Loucy (cell line): ENCODE results near the gene RAD9A.

Experiments
- H2AFZ ChIP-seq: fragments of 200-600 bp; sonication (generic); 2 replicates; pipeline ENCODE4 v1.6.0; 2016; ENCODE audit warnings: antibody characterized with exemption, mild to moderate bottlenecking, low read length, moderate library complexity
- H3F3A ChIP-seq: fragments of 200-600 bp; 2 replicates; pipeline ENCODE4 v1.6.0; 2016; ENCODE audit warnings: antibody characterized with exemption, low read depth, mild to moderate bottlenecking
- H3K27me3 ChIP-seq: fragments of 200-600 bp; sonication (generic); 2 replicates; pipeline ENCODE4 v1.6.1; 2014; ENCODE audit warnings: low read length, mild to moderate bottlenecking; ENCODE audit not compliant: insufficient read depth, poor library complexity, severe bottlenecking
- H3K36me3 ChIP-seq: fragments of 200-600 bp; sonication (generic); 2 replicates; pipeline ENCODE4 v1.6.1; 2016; ENCODE audit warnings: low read length; ENCODE audit not compliant: insufficient read depth
- H3K4me1 ChIP-seq: fragments of 200-600 bp; sonication (generic); 2 replicates; pipeline ENCODE4 v1.5.1; 2014; ENCODE audit warnings: low read length, mild to moderate bottlenecking; ENCODE audit not compliant: insufficient read depth, poor library complexity, severe bottlenecking
- H3K4me2 ChIP-seq: fragments of 200-600 bp; sonication (generic); 2 replicates; pipeline ENCODE4 v1.6.0; 2014; ENCODE audit warnings: antibody characterized with exemption, low read length, low read depth, mild to moderate bottlenecking; ENCODE audit not compliant: poor library complexity, severe bottlenecking
- H3K4me3 ChIP-seq: fragments of 200-600 bp; sonication (generic); 2 replicates; pipeline ENCODE4 v1.5.1; 2014; ENCODE audit warnings: low read length, mild to moderate bottlenecking, mixed read lengths; ENCODE audit not compliant: poor library complexity, severe bottlenecking
- H3K79me2 ChIP-seq: fragments of 200-600 bp; sonication (generic); 2 replicates; pipeline ENCODE4 v1.6.1; 2014; ENCODE audit warnings: low read length; ENCODE audit not compliant: insufficient read depth
- H3K9ac ChIP-seq: fragments of 200-600 bp; sonication (generic); 2 replicates; pipeline ENCODE4 v1.6.0; 2014; ENCODE audit warnings: mild to moderate bottlenecking, low read depth, low read length, moderate library complexity; ENCODE audit not compliant: poor library complexity, severe bottlenecking
- H3K9me2 ChIP-seq: fragments of 200-600 bp; sonication (generic); replicated peaks from 2 replicates; pipeline ENCODE4 v1.6.1; 2016; ENCODE audit warnings: low read depth, low read length, mixed read lengths
- H3K9me3 ChIP-seq: fragments of 200-600 bp; sonication (generic); 2 replicates; pipeline ENCODE4 v1.6.1; 2014; ENCODE audit warnings: mild to moderate bottlenecking, antibody characterized with exemption, low read length, low read depth; ENCODE audit not compliant: insufficient read depth
- H4K20me1 ChIP-seq: fragments of 200-600 bp; sonication (generic); 2 replicates; pipeline ENCODE4 v1.6.0; 2014; ENCODE audit warnings: antibody characterized with exemption, low read length, mild to moderate bottlenecking; ENCODE audit not compliant: insufficient read depth, poor library complexity, severe bottlenecking
- EZH2phosphoT487 ChIP-seq: fragments of 200-600 bp; IDR thresholded peaks from 2 replicates; pipeline ENCODE4 v1.6.1; 2018; ENCODE audit warnings: antibody characterized with exemption, mild to moderate bottlenecking, moderate library complexity, borderline replicate concordance
- TF ChIP-seq, protein P1 (sequence below): fragments of 200-600 bp; sonication (generic); conservative IDR thresholded peaks from 2 replicates; pipeline ENCODE4 v1.5.1; 2014; ENCODE audit warnings: mild to moderate bottlenecking, antibody characterized with exemption, low read length

Gene RAD9A

DNA sequence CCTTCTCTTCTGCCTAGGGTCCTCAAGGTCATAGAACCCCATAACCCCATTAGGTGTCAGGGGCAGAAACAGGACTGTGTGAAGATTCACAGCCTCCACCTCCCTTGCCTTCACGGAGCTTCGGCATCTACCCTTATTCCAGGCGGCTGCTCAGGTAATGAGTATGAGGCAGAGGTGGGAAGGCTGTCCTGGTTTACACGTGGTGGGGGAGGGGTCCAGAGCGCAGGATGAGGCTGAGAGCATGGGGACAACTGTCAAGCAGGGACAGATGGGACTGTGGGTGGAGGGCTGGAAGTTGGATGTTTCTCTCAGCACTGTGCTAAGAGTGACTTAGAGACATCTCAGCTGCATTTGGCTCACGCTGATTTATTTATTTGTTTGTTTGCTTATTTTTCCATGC is 4.3 kb upstream of the RAD9A start:
- Histone ChIP-seq H3F3A (peaks cover 3% of the 10 kb centered on the region; the same call in 1 of the 2 replicates), H3K4me1 (peaks cover 14% of the 10 kb centered on the region), H2AFZ (no peak overlapping the region), H4K20me1 (peaks cover 8% of the 10 kb centered on the region), H3K79me2 (peaks cover 24% of the 10 kb centered on the region; the same call in 1 of the 2 replicates), H3K4me3 (no peak overlapping the region), H3K4me2 (no peak overlapping the region), H3K27me3 (no peaks in the 10 kb centered on the region), H3K9ac (no peak overlapping the region), H3K36me3 (no peaks in the 10 kb centered on the region), H3K9me2 (no peaks in the 10 kb centered on the region), H3K9me3 (no peaks in the 10 kb centered on the region)
- TF ChIP-seq, protein P1, sequence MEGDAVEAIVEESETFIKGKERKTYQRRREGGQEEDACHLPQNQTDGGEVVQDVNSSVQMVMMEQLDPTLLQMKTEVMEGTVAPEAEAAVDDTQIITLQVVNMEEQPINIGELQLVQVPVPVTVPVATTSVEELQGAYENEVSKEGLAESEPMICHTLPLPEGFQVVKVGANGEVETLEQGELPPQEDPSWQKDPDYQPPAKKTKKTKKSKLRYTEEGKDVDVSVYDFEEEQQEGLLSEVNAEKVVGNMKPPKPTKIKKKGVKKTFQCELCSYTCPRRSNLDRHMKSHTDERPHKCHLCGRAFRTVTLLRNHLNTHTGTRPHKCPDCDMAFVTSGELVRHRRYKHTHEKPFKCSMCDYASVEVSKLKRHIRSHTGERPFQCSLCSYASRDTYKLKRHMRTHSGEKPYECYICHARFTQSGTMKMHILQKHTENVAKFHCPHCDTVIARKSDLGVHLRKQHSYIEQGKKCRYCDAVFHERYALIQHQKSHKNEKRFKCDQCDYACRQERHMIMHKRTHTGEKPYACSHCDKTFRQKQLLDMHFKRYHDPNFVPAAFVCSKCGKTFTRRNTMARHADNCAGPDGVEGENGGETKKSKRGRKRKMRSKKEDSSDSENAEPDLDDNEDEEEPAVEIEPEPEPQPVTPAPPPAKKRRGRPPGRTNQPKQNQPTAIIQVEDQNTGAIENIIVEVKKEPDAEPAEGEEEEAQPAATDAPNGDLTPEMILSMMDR: no peak
- TF ChIP-seq EZH2phosphoT487: no peak

DNA sequence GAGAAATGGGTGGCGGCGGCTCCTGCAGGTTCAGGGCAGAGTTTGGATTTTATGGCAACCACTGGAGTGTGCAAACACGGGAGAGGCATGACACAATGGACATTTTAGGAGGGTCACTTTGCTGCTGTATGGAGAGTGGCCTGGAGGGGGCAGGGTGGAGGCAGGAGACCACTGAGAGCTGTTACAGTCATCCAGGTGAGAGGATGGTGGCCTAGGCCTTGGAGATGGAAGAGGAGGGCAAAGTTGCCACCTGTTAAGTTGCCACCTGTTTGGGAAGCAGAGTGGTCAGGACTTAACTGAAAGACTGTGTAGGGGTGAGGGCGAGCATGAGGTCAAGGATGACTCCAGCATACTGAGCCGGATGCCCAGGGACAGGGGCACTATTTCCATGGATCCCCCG is 2.3 kb upstream of the RAD9A start:
- no peaks in the 10 kb centered on the region for H3K27me3 ChIP-seq
- TF ChIP-seq, protein P1: peak; percentile 84
- TF ChIP-seq EZH2phosphoT487: no peak
- no peak overlapping the region for H3K9ac ChIP-seq
- H3K4me2 ChIP-seq: no peak overlapping the region
- H3K9me3 ChIP-seq: no peaks in the 10 kb centered on the region
- H3K4me3 ChIP-seq: no peak overlapping the region
- H3K4me1 ChIP-seq: peaks cover 20% of the 10 kb centered on the region
- H3K36me3 ChIP-seq: no peaks in the 10 kb centered on the region
- H3K9me2 ChIP-seq: no peaks in the 10 kb centered on the region
- no peak overlapping the region for H2AFZ ChIP-seq
- H3K79me2 ChIP-seq: peaks cover 42% of the 10 kb centered on the region; the same call in 1 of the 2 replicates
- peaks cover 3% of the 10 kb centered on the region; the same call in 1 of the 2 replicates for H3F3A ChIP-seq
- peaks cover 12% of the 10 kb centered on the region for H4K20me1 ChIP-seq

DNA sequence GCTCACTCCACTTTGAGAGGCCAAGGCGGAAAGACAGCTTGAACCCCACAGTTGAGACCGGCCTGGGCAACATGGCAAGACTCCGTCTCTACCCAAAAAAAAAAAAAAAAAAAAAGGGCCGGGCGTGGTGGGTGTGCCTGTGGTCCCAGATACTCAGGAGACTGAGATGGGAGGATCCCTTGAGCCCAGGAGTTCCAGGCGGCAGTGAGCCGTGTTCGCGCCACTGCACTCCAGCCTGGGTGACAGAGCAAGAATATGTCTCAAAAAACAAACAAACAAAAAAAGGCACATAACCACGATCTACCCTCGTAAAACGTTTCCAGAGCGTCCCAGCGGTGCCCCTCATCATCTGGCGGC is 861 bp upstream of the RAD9A start:
- Histone ChIP-seq H3K79me2 (peaks cover 50% of the 10 kb centered on the region; the same call in 1 of the 2 replicates), H3K9ac (peak overlapping the region; percentile 91), H3F3A (peaks cover 3% of the 10 kb centered on the region; the same call in 1 of the 2 replicates), H3K36me3 (no peaks in the 10 kb centered on the region; the same call in 1 of the 2 replicates), H3K9me2 (no peaks in the 10 kb centered on the region), H3K9me3 (no peaks in the 10 kb centered on the region), H3K4me2 (peak overlapping the region; percentile 98), H2AFZ (peak overlapping the region; percentile 82), H4K20me1 (peaks cover 15% of the 10 kb centered on the region), H3K27me3 (no peaks in the 10 kb centered on the region), H3K4me3 (peak overlapping the region; percentile 97), H3K4me1 (peaks cover 20% of the 10 kb centered on the region)
- no peak for TF ChIP-seq EZH2phosphoT487
- TF ChIP-seq, protein P1: no peak
